ENCODE results near the gene MICB. TPM values are rescaled to one million over a fixed set of nuclear protein-coding genes. Genes with fewer than 3 reads are reported as not detected.
A peak's percentile ranks its signal among the peaks of the same experiment; 100 is the strongest.

The MICB gene
- total RNA-seq (10 to 100 TPM; 14.3 to 14.7 TPM), total RNA-seq (6.9 to 48.0 (median 28.7) reads per million in 172 experiments)
- polyA plus RNA-seq (2013, experiment 1 of 2) = 22.2 TPM
- 21.0 TPM for polyA plus RNA-seq (2013, experiment 2 of 2)

DNA sequence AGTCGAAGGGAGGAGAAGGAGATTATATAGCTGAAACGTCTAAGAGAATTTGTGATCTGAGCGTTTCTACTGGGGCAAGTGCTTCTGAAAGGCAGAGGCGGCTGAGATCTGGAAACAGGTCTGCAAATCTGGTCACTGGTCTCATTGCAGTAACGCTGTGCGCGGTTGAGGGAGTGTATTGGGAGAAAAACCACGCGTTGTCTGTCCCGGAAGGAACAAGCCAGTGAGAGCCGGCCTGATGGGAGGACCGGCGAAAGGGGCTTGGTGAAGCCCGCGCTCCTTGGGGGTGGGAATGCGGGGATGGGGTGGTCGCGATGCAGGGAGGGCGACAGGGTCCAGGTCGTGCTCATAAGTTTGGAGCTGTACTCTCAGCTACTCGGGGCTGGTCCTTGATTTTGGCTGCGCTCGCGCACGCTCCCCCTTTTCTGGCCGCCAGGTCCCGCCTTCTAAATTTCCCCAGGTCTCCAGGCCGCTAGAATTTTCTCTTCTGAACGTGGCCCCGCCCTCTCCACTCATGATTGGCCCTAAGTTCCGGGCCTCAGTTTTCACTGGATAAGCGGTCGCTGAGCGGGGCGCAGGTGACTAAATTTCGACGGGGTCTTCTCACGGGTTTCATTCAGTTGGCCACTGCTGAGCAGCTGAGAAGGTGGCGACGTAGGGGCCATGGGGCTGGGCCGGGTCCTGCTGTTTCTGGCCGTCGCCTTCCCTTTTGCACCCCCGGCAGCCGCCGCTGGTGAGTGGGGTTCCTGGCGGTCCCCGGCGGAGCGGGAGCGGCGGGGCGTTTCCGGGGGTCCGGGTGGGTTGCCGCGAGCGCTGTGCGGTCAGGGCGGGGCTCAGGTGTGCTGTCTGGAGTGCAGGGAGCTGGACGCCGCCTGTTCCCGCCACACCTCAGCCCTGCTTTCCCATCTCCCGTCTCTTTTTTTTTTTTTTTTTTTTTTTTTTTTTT, at the start of gene MICB:
MICB (plus strand) TSS at position 615 of the 946 bp plus-strand sequence; CDS start at position 664, 49 bp downstream.
- intact Hi-C loops (cut with DNase I, micrococcal nuclease) = loop anchor here in 1 of 2 experiments (1.0 to 5.0 kb wide), 2 partner anchors 36 to 44 kb away; partner anchors contain the start of gene DDX39B
- H3K27me3 Mint-ChIP-seq = no peaks in the 10 kb centered on the region
- no peaks in the 10 kb centered on the region for H3K9me3 Mint-ChIP-seq
- H3K27me3 ChIP-seq (ENCODE audit: control insufficient read depth in 1 of 2, insufficient read depth in 2 of 2, low read length in 2 of 2) = no peaks in the 10 kb centered on the region
- peaks cover 9% of the 10 kb centered on the region for H3K36me3 Mint-ChIP-seq (ENCODE audit: low read depth)
- peak within 1 kb of the TSS; percentile 68 for H3K4me3 ChIP-seq (ENCODE audit: low read length)
- peak within 1 kb of the TSS; percentile 83 for H3K27ac Mint-ChIP-seq
- CTCF ChIA-PET = interaction anchor here (0.6 to 1.2 kb wide), 4 partner anchors 14 to 955 kb away, joined by 3 to 4 read pairs (median 4); no protein-coding TSS in a partner anchor
- POLR2A ChIA-PET = interaction anchor here (0.8 to 5.2 kb wide), 10 partner anchors 15 to 400 kb away, joined by 3 to 88 read pairs (median 4); partner anchors contain the start of genes DDX39B and LTB
- H3K4me1 Mint-ChIP-seq (ENCODE audit: low read depth) = peaks cover 77% of the 10 kb centered on the region
- TF ChIP-seq, protein P1, sequence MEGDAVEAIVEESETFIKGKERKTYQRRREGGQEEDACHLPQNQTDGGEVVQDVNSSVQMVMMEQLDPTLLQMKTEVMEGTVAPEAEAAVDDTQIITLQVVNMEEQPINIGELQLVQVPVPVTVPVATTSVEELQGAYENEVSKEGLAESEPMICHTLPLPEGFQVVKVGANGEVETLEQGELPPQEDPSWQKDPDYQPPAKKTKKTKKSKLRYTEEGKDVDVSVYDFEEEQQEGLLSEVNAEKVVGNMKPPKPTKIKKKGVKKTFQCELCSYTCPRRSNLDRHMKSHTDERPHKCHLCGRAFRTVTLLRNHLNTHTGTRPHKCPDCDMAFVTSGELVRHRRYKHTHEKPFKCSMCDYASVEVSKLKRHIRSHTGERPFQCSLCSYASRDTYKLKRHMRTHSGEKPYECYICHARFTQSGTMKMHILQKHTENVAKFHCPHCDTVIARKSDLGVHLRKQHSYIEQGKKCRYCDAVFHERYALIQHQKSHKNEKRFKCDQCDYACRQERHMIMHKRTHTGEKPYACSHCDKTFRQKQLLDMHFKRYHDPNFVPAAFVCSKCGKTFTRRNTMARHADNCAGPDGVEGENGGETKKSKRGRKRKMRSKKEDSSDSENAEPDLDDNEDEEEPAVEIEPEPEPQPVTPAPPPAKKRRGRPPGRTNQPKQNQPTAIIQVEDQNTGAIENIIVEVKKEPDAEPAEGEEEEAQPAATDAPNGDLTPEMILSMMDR (IDR thresholded peaks at IDR 0.05) = no peak
- ATAC-seq (ENCODE audit: poor library complexity) (peak; percentile 78), DNase-seq (peak; percentile 66 to 94 (median 83))
- peaks cover 56% of the 10 kb centered on the region for H3K4me1 ChIP-seq (ENCODE audit: insufficient read depth, low read length)
- H3K36me3 ChIP-seq (ENCODE audit: insufficient read depth, low read length) = no peaks in the 10 kb centered on the region
- H3K4me3 Mint-ChIP-seq = peak within 1 kb of the TSS; percentile 95
- no peaks in the 10 kb centered on the region for H3K9me3 ChIP-seq (ENCODE audit: control insufficient read depth in 1 of 2, insufficient read depth in 1 of 2, low read length in 2 of 2)
- H3K27ac ChIP-seq (ENCODE audit: low read depth in 1 of 2, low read length in 2 of 2) = peak within 1 kb of the TSS; percentile 63 to 66

DNA sequence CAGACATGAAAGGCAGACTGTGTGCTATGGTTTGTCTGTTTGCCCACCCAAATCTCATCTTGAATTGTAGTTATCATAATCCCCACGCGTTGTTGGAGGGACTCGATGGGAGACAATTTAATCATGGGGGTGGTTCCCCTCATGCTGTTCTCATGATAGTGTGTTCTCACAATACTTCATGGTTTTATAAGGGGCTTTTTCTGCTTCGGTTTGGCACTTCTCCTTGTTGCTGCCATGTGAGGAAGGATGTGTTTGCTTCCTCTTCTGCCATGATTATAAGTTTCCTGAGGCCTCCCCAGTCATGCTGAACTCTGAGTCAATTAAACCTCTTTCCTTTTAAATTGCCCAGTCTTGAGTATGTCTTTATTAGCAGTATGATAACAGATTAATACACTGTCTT, 47.2 kb upstream of the MICB start:
- Mint-ChIP-seq H3K27me3 (peaks cover 26% of the 10 kb centered on the region), H3K27ac (no peak overlapping the region), H3K4me1 (ENCODE audit: low read depth) (no peaks in the 10 kb centered on the region), H3K4me3 (no peak overlapping the region), H3K36me3 (ENCODE audit: low read depth) (no peaks in the 10 kb centered on the region), H3K9me3 (peaks cover 5% of the 10 kb centered on the region)
- TF ChIP-seq, protein P1 (IDR thresholded peaks at IDR 0.05) = no peak
- CTCF ChIA-PET = no interaction called here
- Histone ChIP-seq H3K27me3 (ENCODE audit: control insufficient read depth in 1 of 2, insufficient read depth in 2 of 2, low read length in 2 of 2) (no peaks in the 10 kb centered on the region), H3K36me3 (ENCODE audit: insufficient read depth, low read length) (no peaks in the 10 kb centered on the region), H3K4me3 (ENCODE audit: low read length) (no peak overlapping the region), H3K27ac (ENCODE audit: low read depth in 1 of 2, low read length in 2 of 2) (no peak overlapping the region), H3K9me3 (ENCODE audit: control insufficient read depth in 1 of 2, insufficient read depth in 1 of 2, low read length in 2 of 2) (peaks cover 0 to 8% of the 10 kb centered on the region in 2 experiments), H3K4me1 (ENCODE audit: insufficient read depth, low read length) (no peaks in the 10 kb centered on the region)
- DNase-seq = no peak
- no peak for ATAC-seq (ENCODE audit: poor library complexity)
- intact Hi-C loops (cut with DNase I, micrococcal nuclease) = no loop called here
- POLR2A ChIA-PET = no interaction called here

DNA sequence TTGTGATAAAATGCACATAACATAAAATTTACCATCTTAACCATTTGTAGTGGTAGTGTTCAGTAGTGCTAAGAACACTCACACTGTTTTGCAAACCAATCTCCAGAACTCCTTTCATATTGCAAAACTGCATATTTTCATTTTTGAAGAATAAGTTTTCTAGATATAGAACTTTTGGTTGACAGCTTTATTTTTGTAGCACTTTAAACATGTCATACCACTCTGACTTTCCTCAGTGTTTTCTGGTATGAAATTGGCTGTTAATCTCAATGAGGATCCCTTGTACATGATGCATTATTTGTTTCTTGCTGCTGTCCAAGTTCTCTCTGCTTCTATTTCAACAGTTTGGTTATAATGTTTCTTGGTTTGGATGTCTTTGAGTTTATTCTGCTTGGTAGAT, 45.1 kb upstream of the MICB start:
- H3K4me3 ChIP-seq (ENCODE audit: low read length) = no peak overlapping the region
- Mint-ChIP-seq H3K27me3 (peaks cover 20% of the 10 kb centered on the region), H3K4me3 (no peak overlapping the region), H3K9me3 (peaks cover 5% of the 10 kb centered on the region), H3K36me3 (ENCODE audit: low read depth) (no peaks in the 10 kb centered on the region), H3K27ac (no peak overlapping the region), H3K4me1 (ENCODE audit: low read depth) (no peaks in the 10 kb centered on the region)
- H3K27me3 ChIP-seq (ENCODE audit: control insufficient read depth in 1 of 2, insufficient read depth in 2 of 2, low read length in 2 of 2) = no peaks in the 10 kb centered on the region
- H3K36me3 ChIP-seq (ENCODE audit: insufficient read depth, low read length) = no peaks in the 10 kb centered on the region
- intact Hi-C loops (cut with DNase I, micrococcal nuclease) = no loop called here
- H3K9me3 ChIP-seq (ENCODE audit: control insufficient read depth in 1 of 2, insufficient read depth in 1 of 2, low read length in 2 of 2) = peaks cover 0 to 8% of the 10 kb centered on the region in 2 experiments
- TF ChIP-seq, protein P1 (IDR thresholded peaks at IDR 0.05) = no peak
- no peaks in the 10 kb centered on the region for H3K4me1 ChIP-seq (ENCODE audit: insufficient read depth, low read length)
- H3K27ac ChIP-seq (ENCODE audit: low read depth in 1 of 2, low read length in 2 of 2) = no peak overlapping the region
- CTCF ChIA-PET = interaction anchor here (0.8 to 1.3 kb wide), 2 partner anchors 9 to 51 kb away, joined by 3 to 4 read pairs; no protein-coding TSS in a partner anchor
- DNase-seq (no peak), ATAC-seq (ENCODE audit: poor library complexity) (no peak)
- POLR2A ChIA-PET = no interaction called here

All from CD4-positive, alpha-beta T cell (primary cell).